Astrocyte of the spinal cord (primary cell): ENCODE measurements around the gene BDKRB1.
A peak's percentile ranks its signal among the peaks of the same experiment; 100 is the strongest.

ENCODE experiments used
- DNase-seq: peaks from one replicate; pipeline ENCODE4 v3.0.0; 2011; ENCODE audit warnings: low read depth, low spot score
- H3K4me3 ChIP-seq: 2 replicates; pipeline ENCODE4 v1.5.1; 2011; ENCODE audit warnings: low read depth, mild to moderate bottlenecking, low read length, moderate library complexity
- in situ Hi-C: cut with HindIII; loops from 2 replicates; pipeline ENCODE4 v1.10.0; 2017; ENCODE audit warnings: low sequenced_read_pairs
- TF ChIP-seq, protein P1 (sequence below): IDR thresholded peaks from 2 replicates; pipeline ENCODE4 v1.5.1; 2012; ENCODE audit warnings: low read depth, mild to moderate bottlenecking, low read length, inconsistent platforms

The BDKRB1 gene

DNA sequence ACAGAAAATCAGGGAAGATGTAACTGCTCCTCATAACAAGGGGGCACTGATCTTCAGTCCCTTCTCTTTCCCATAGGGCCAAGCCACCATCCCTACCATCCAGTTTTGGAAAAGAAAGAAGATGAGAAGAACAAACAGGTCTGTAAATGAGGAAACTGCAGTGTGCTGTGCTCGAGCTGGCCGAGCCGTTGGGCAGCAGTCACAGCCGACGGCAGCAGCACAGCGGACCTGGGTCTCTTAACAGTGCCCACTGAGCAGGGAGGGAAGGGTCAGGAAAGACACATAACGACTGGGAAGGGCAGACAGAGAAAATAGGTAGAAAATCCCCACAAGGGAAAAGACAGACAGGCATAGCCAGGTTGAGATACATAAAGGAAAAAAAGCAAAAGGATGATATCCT is 38.2 kb downstream of the BDKRB1 start:
- no peak overlapping the region for H3K4me3 ChIP-seq
- DNase-seq: no peak
- in situ Hi-C loops: no loop called here
- TF ChIP-seq, protein P1, sequence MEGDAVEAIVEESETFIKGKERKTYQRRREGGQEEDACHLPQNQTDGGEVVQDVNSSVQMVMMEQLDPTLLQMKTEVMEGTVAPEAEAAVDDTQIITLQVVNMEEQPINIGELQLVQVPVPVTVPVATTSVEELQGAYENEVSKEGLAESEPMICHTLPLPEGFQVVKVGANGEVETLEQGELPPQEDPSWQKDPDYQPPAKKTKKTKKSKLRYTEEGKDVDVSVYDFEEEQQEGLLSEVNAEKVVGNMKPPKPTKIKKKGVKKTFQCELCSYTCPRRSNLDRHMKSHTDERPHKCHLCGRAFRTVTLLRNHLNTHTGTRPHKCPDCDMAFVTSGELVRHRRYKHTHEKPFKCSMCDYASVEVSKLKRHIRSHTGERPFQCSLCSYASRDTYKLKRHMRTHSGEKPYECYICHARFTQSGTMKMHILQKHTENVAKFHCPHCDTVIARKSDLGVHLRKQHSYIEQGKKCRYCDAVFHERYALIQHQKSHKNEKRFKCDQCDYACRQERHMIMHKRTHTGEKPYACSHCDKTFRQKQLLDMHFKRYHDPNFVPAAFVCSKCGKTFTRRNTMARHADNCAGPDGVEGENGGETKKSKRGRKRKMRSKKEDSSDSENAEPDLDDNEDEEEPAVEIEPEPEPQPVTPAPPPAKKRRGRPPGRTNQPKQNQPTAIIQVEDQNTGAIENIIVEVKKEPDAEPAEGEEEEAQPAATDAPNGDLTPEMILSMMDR: no peak

GRCh38 chr14:96297000-96297399 is 41.0 kb downstream of the BDKRB1 start:
- DNase-seq: peak; percentile 29
- H3K4me3 ChIP-seq: no peak overlapping the region
- in situ Hi-C loops: no loop called here
- TF ChIP-seq, protein P1: peak; percentile 51

- in situ Hi-C loops: no loop called here
- no peak overlapping the region for H3K4me3 ChIP-seq
- TF ChIP-seq, protein P1: no peak
- no peak for DNase-seq
Measured at GRCh38 chr14:96297997-96298515, 42.0 kb downstream of the BDKRB1 start.

DNA sequence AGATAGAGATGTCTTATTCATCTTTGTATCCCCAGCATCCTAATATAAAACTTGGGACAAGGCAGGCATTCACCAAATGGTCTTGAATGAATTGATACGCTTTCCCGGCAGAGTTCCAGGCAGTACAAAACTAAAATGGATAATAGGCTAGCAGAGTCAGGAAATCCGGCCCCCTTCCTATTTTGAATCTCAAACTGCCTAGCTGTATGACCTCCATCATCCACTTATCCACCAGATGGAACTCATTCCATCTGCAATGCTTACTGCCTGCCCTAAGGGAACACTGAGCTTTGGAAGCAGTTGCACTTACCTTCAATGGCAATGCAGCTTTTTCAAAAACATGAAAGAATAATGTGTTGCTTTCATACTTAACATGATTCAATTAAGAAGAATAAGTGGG is 43.4 kb downstream of the BDKRB1 start:
- TF ChIP-seq, protein P1: no peak
- no peak for DNase-seq
- in situ Hi-C loops: no loop called here
- no peak overlapping the region for H3K4me3 ChIP-seq

DNA sequence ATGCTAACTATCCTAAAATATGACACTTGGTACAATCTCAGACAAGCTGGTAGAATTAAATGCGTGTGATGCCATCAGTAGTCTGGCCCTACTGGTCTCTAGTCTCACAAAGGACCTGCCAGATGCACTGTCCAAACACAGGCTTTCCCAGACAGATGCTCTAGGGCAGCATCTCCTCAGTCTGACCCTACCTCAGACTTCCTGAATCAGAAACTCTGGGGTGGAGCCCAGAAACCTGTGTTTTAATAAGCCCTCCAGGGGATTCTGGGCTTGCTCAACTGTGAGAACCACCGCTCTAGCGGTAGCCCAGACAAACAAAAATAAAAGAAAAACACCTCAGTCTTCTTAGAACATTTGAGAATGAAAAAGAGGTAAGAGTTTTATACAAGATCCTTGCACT is 48.0 kb downstream of the BDKRB1 start:
- TF ChIP-seq, protein P1: no peak
- H3K4me3 ChIP-seq: no peak overlapping the region
- in situ Hi-C loops: no loop called here
- peak; percentile 8 for DNase-seq

- in situ Hi-C loops: no loop called here
Measured at GRCh38 chr14:96304956-96305355, 48.9 kb downstream of the BDKRB1 start.

More at GRCh38 chr14:96304956-96305355, 48.9 kb downstream of the BDKRB1 start:
- TF ChIP-seq, protein P1: peak; percentile 17
- no peak overlapping the region for H3K4me3 ChIP-seq
- no peak for DNase-seq
